K562 (cell line): Measurements from ENCODE around the gene C7orf57. TPM values are rescaled to one million over a fixed set of nuclear protein-coding genes. Genes with fewer than 3 reads are reported as not detected.
A peak's percentile ranks its signal among the peaks of the same experiment; 100 is the strongest.

Source experiments
- ATAC-seq: fragments of 200-7000 bp; cut with Tn5 transposase; 3 replicates; pipeline ENCODE4 v1.9.1; 2020; ENCODE audit warnings: moderate library complexity
- BruUV-seq: library from RNA; stranded (reverse); fragments of 400-500 nt; replicated peaks from 2 replicates; lab custom pipeline; 2021; lab: Mats Ljungman, UMichigan
- CTCF ChIA-PET: fragments of 300-600 bp; formaldehyde crosslinking; extraction: SDS; loops from one replicate; lab custom pipeline; 2021; ENCODE audit warnings: low intra/inter-chr PET ratio; lab: Yijun Ruan, JAX
- POLR2A ChIA-PET: fragments of 300-600, 350-650 bp; sonication (Branson Sonifier 250); formaldehyde crosslinking; extraction: SDS; loops from one replicate; lab custom pipeline; 2021; ENCODE audit warnings: antibody characterized with exemption, inconsistent platforms; lab: Yijun Ruan, JAX
- DNase-seq, 4 experiments: peaks; one replicate each; pipeline versions ENCODE4 v3.0.0 to v3.0.0-alpha.2; 2011 to 2018; ENCODE audit warnings: low spot score in 3 of 4, mixed read lengths in 3 of 4; ENCODE audit errors: extremely low read depth in 1 of 4
- FAIRE-seq: peaks from 2 replicates; lab custom pipeline; 2011; peaks lifted over from hg19 to GRCh38; lab: Jason Lieb, UNC
- H2AFZ ChIP-seq: 2 replicates; pipeline ENCODE4 v1.6.0; 2011; ENCODE audit warnings: low read depth, low read length, control low read depth, inconsistent platforms
- H3K27ac ChIP-seq: fragments of 200-600 bp; 3 replicates; pipeline ENCODE4 v1.8.0; 2011; ENCODE audit warnings: low read depth, mild to moderate bottlenecking, control low read depth, inconsistent platforms, low read length, moderate library complexity, mixed read lengths; ENCODE audit errors: extremely low read depth
- H3K27me3 ChIP-seq, 2 experiments: fragments of 300-600 bp in 1 of 2; 2 replicates in 1 of 2; 3 replicates in 1 of 2; pipeline versions ENCODE4 v1.6.0 to v1.8.0; 2011; ENCODE audit warnings: inconsistent platforms in 2 of 2, low read length in 2 of 2, mild to moderate bottlenecking in 1 of 2, mixed read lengths in 1 of 2, moderate library complexity in 1 of 2; ENCODE audit not compliant: control insufficient read depth in 2 of 2, insufficient read depth in 2 of 2
- H3K36me3 ChIP-seq: fragments of 300-600 bp; 3 replicates; pipeline ENCODE4 v1.8.0; 2011; ENCODE audit warnings: mild to moderate bottlenecking, low read length, inconsistent platforms; ENCODE audit not compliant: control insufficient read depth, insufficient read depth
- H3K4me1 ChIP-seq, 2 experiments: fragments of 200-600 bp in 1 of 2; replicated peaks in 1 of 2; 2 replicates in 1 of 2; 3 replicates in 1 of 2; pipeline versions ENCODE4 v1.5.1 to v1.8.0; 2011; ENCODE audit warnings: inconsistent platforms in 2 of 2, low read length in 2 of 2, mild to moderate bottlenecking in 1 of 2, mixed read lengths in 1 of 2, moderate library complexity in 1 of 2; ENCODE audit not compliant: control insufficient read depth in 2 of 2, insufficient read depth in 2 of 2
- H3K4me2 ChIP-seq: 2 replicates; pipeline ENCODE4 v1.6.1; 2011; ENCODE audit warnings: low read length, control low read depth, inconsistent platforms, mixed read lengths; ENCODE audit not compliant: insufficient read depth
- H3K4me3 ChIP-seq: fragments of 200-600 bp; sonication (generic), shearing (Covaris generic); 2 replicates; pipeline ENCODE4 v1.5.1; 2016; ENCODE audit warnings: control low read depth, inconsistent platforms
- H3K79me2 ChIP-seq: fragments of 200-600 bp; 3 replicates; pipeline ENCODE4 v1.8.0; 2011; ENCODE audit warnings: low read length, inconsistent platforms; ENCODE audit not compliant: control insufficient read depth, insufficient read depth
- H3K9ac ChIP-seq, 2 experiments: 2 replicates each; pipeline versions ENCODE4 v1.6.0 to v1.6.1; 2011; ENCODE audit warnings: low read depth in 2 of 2, low read length in 2 of 2, control low read depth in 1 of 2, inconsistent platforms in 1 of 2, mild to moderate bottlenecking in 1 of 2, mixed read lengths in 1 of 2; ENCODE audit not compliant: insufficient read depth in 1 of 2
- H3K9me1 ChIP-seq: one replicate; pipeline ENCODE4 v1.6.0; 2011; ENCODE audit warnings: inconsistent platforms, mild to moderate bottlenecking, low read length, moderate library complexity; ENCODE audit not compliant: control insufficient read depth, insufficient read depth
- H3K9me3 ChIP-seq: replicated peaks from 2 replicates; pipeline ENCODE4 v1.5.1; 2011; ENCODE audit warnings: low read depth, low read length, inconsistent platforms; ENCODE audit not compliant: control insufficient read depth, insufficient read depth
- H4K20me1 ChIP-seq: replicated peaks from 2 replicates; pipeline ENCODE4 v1.6.1; 2011; ENCODE audit warnings: low read length, inconsistent platforms, mixed read lengths; ENCODE audit not compliant: control insufficient read depth, insufficient read depth
- ARNT ChIP-seq, 2 experiments: fragments of 450-650 bp; IDR thresholded peaks; 2 replicates each; pipeline ENCODE4 v1.6.1; 2016; ENCODE audit warnings: mild to moderate bottlenecking in 1 of 2
- CEBPB ChIP-seq: fragments of 450-650 bp; IDR thresholded peaks from 2 replicates; pipeline ENCODE4 v1.6.1; 2016; ENCODE audit warnings: missing genetic modification characterization, missing compliant biosample characterization
- CTCF ChIP-seq, 3 experiments: IDR thresholded peaks in 2 of 3; conservative IDR thresholded peaks in 1 of 3; 2 replicates each; pipeline ENCODE4 v1.5.1; 2011 to 2012; ENCODE audit warnings: low read length in 3 of 3, mild to moderate bottlenecking in 3 of 3, control low read depth in 2 of 3, improper control_type of control experiment in 1 of 3, inconsistent platforms in 1 of 3, low read depth in 1 of 3, mixed read lengths in 1 of 3, moderate library complexity in 1 of 3; ENCODE audit not compliant: insufficient read depth in 2 of 3
- CTCFL ChIP-seq: IDR thresholded peaks from 2 replicates; pipeline ENCODE4 v1.6.1; 2011; ENCODE audit warnings: borderline replicate concordance, low read depth, mild to moderate bottlenecking, moderate library complexity, low read length; ENCODE audit not compliant: insufficient read depth, poor library complexity, severe bottlenecking
- ETV6 ChIP-seq, 3 experiments: fragments of 150-350 bp in 1 of 3; sonication (generic) in 1 of 3; formaldehyde crosslinking in 1 of 3; IDR thresholded peaks; 2 replicates each; pipeline versions ENCODE4 v1.6.1 to v1.8.0; 2014 to 2022; ENCODE audit warnings: borderline replicate concordance in 2 of 3, low read depth in 2 of 3, antibody characterized with exemption in 1 of 3, low read length in 1 of 3, mild to moderate bottlenecking in 1 of 3, missing genetic modification reagents in 1 of 3
- HMGN3 ChIP-seq: IDR thresholded peaks from 2 replicates; pipeline ENCODE4 v1.6.1; 2011; ENCODE audit warnings: borderline replicate concordance, low read depth, mild to moderate bottlenecking, mixed read lengths, low read length; ENCODE audit not compliant: insufficient read length; ENCODE audit errors: extremely low read depth
- L3MBTL2 ChIP-seq: fragments of 450-650 bp; IDR thresholded peaks from 2 replicates; pipeline ENCODE4 v1.6.1; 2016; ENCODE audit warnings: mild to moderate bottlenecking, moderate library complexity
- LEF1 ChIP-seq: fragments of 450-650 bp; IDR thresholded peaks from 2 replicates; pipeline ENCODE4 v1.6.1; 2016; ENCODE audit warnings: mild to moderate bottlenecking
- XRCC5 ChIP-seq: fragments of 200-400 bp; formaldehyde crosslinking; IDR thresholded peaks from 2 replicates; pipeline ENCODE4 v1.6.1; 2017; ENCODE audit warnings: low read depth, mild to moderate bottlenecking, low read length
- ZNF668 ChIP-seq: fragments of 250-450 bp; sonication (Bioruptor Pico); IDR thresholded peaks from 2 replicates; pipeline ENCODE4 v1.8.0; 2022; ENCODE audit warnings: mild to moderate bottlenecking, inconsistent platforms
- WGBS: fragments of 100-300 bp; shearing (Covaris generic); methylation state at CpG from one replicate; pipeline ENCODE4 v1.1.6; 2016; ENCODE audit warnings: low coverage, mixed read lengths; ENCODE audit not compliant: insufficient coverage; ENCODE audit errors: missing lambda C conversion rate; 5-methylcytosine and 5-hydroxymethylcytosine counted together
- in situ Hi-C: fragments of 300-500 bp; cut with MboI; formaldehyde crosslinking; loops from 4 replicates; pipeline ENCODE4 v1.15.0; 2018; ENCODE audit warnings: inconsistent platforms, mixed read lengths
- intact Hi-C: fragments of 100-400 bp; cut with micrococcal nuclease; formaldehyde crosslinking; loops from 2 replicates; pipeline ENCODE4 v1.14.2; 2022
- polyA plus RNA-seq, 8 experiments: library from polyadenylated mRNA; depleted of rRNA in 4 of 8; stranded (reverse) in 5 of 8; unstranded in 3 of 8; fragments of >200 nt; fragmentation: Nextera tagmentation in 2 of 8; fragmentation: Illumina TruSeq in 1 of 8; extraction: Ambion mirVana in 2 of 8; extraction: Trizol in 1 of 8; gene quantifications; 2 replicates each; pipeline versions ENCODE4 v1.2.1 to v1.2.3, GENCODE V29; 2011 to 2014; ENCODE audit warnings: inconsistent platforms in 1 of 8, missing spikeins in 1 of 8
- total RNA-seq, 7 experiments: library from RNA; depleted of rRNA in 6 of 7; stranded (reverse); fragments of >200 nt in 6 of 7; fragmentation: Illumina TruSeq in 2 of 7; extraction: Trizol in 2 of 7; gene quantifications; 2 replicates each; pipeline versions ENCODE4 v1.2.1 to v1.2.3, GENCODE V29; 2011 to 2021; ENCODE audit warnings: low replicate concordance in 1 of 7
- TF ChIP-seq, protein P1 (sequence below), 3 experiments: fragments of 200-800 bp in 1 of 3; fragments of 250-450 bp in 1 of 3; fragments of 450-650 bp in 1 of 3; sonication (Bioruptor Pico) in 1 of 3; sonication (Bioruptor generic) in 1 of 3; formaldehyde crosslinking in 1 of 3; IDR thresholded peaks; 2 replicates each; pipeline versions ENCODE4 v1.6.1 to v1.8.0; 2016 to 2022; ENCODE audit warnings: mild to moderate bottlenecking in 2 of 3, missing genetic modification characterization in 2 of 3, missing compliant biosample characterization in 1 of 3, moderate library complexity in 1 of 3
- TF ChIP-seq, protein P2 (sequence below): fragments of 250-450 bp; sonication (Bioruptor Pico); IDR thresholded peaks from 2 replicates; pipeline ENCODE4 v1.8.0; 2022; ENCODE audit warnings: moderate library complexity, mild to moderate bottlenecking, inconsistent platforms

The C7orf57 gene
- total and polyA plus RNA-seq, 9 of the 15 experiments (the other 6 are each of a cell fraction or from before 2014, with no cell fraction given) = not detected

DNA sequence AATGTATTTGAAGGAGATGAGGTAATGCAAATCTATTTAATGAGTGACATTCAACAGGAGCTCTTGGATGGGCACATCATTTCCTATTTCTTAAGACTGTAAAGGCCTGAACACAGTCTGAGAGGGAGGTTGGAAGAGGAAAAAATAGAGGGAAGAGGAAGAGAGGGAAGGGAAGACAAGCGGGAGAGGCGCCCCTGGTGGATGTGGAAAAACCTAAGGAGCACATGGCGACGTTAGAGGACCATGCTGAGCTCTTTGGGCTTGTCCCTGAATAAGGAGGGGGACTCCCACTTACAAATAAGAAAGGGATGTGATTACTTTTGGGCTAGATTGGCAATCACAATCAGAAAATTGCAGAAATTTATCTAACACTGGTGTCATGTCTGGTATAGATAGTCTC lies 26.1 kb upstream of the C7orf57 start:
- no TSS peak for BruUV-seq
- H4K20me1 ChIP-seq = no peaks in the 10 kb centered on the region; the same call in 1 of the 2 replicates
- H3K4me2 ChIP-seq = no peak overlapping the region
- H3K27me3 ChIP-seq = peaks cover 6 to 17% of the 10 kb centered on the region in 2 experiments; a peak in 3 of 5 replicates
- no peak overlapping the region for H3K27ac ChIP-seq
- no peaks in the 10 kb centered on the region for H3K79me2 ChIP-seq
- no peaks in the 10 kb centered on the region for H3K4me1 ChIP-seq
- ChIA-PET CTCF (no interaction called here), POLR2A (no interaction called here)
- 6% methylated on average over 4 of the region's 4 CpGs for WGBS
- intact Hi-C loops (no loop called here), in situ Hi-C loops (no loop called here)
- DNase-seq (no peak), FAIRE-seq (no peak), ATAC-seq (no peak; the same call in 2 of the 3 replicates)
- H3K9ac ChIP-seq = no peak overlapping the region
- H3K4me3 ChIP-seq = no peak overlapping the region
- H2AFZ ChIP-seq = no peak overlapping the region
- no peaks in the 10 kb centered on the region for H3K36me3 ChIP-seq
- no peaks in the 10 kb centered on the region for H3K9me3 ChIP-seq
- H3K9me1 ChIP-seq = no peaks in the 10 kb centered on the region
- TF ChIP-seq ZNF668 = no peak
- no peak for TF ChIP-seq XRCC5
- TF ChIP-seq L3MBTL2 = peak; percentile 57
- TF ChIP-seq ARNT (IDR thresholded peaks at IDR 0.05) = no peak
- 0 out of 6 replicates have a peak, but pooled peaks of 1 of the 3 experiments have one; percentile 23 for TF ChIP-seq CTCF (IDR thresholded peaks at IDR 0.05 in 2 of 3, conservative IDR thresholded peaks at IDR 0.05 in 1 of 3; ENCODE audit: insufficient read depth in 2 of 3, low read depth in 1 of 3, low read length in 3 of 3)
- TF ChIP-seq HMGN3 = no peak
- peak; percentile 26 for TF ChIP-seq CTCFL
- TF ChIP-seq, protein P1, sequence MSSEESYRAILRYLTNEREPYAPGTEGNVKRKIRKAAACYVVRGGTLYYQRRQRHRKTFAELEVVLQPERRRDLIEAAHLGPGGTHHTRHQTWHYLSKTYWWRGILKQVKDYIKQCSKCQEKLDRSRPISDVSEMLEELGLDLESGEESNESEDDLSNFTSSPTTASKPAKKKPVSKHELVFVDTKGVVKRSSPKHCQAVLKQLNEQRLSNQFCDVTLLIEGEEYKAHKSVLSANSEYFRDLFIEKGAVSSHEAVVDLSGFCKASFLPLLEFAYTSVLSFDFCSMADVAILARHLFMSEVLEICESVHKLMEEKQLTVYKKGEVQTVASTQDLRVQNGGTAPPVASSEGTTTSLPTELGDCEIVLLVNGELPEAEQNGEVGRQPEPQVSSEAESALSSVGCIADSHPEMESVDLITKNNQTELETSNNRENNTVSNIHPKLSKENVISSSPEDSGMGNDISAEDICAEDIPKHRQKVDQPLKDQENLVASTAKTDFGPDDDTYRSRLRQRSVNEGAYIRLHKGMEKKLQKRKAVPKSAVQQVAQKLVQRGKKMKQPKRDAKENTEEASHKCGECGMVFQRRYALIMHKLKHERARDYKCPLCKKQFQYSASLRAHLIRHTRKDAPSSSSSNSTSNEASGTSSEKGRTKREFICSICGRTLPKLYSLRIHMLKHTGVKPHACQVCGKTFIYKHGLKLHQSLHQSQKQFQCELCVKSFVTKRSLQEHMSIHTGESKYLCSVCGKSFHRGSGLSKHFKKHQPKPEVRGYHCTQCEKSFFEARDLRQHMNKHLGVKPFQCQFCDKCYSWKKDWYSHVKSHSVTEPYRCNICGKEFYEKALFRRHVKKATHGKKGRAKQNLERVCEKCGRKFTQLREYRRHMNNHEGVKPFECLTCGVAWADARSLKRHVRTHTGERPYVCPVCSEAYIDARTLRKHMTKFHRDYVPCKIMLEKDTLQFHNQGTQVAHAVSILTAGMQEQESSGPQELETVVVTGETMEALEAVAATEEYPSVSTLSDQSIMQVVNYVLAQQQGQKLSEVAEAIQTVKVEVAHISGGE (CRISPR knock-in tag; IDR thresholded peaks at IDR 0.05) = no peak
- TF ChIP-seq ETV6 (IDR thresholded peaks at IDR 0.05; ENCODE audit: borderline replicate concordance in 1 of 2, low read depth in 2 of 2, low read length in 1 of 2) = no peak
- TF ChIP-seq ETV6 (CRISPR knock-in tag; IDR thresholded peaks at IDR 0.05; ENCODE audit: borderline replicate concordance) = no peak
- no peak for TF ChIP-seq LEF1
- TF ChIP-seq, protein P2, sequence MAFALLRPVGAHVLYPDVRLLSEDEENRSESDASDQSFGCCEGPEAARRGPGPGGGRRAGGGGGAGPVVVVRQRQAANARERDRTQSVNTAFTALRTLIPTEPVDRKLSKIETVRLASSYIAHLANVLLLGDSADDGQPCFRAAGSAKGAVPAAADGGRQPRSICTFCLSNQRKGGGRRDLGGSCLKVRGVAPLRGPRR = no peak
- no peak for TF ChIP-seq CEBPB (tag)
